ENCODE data around the gene OSBPL5.

Gene OSBPL5

GRCh38 chr11:3156282-3156660 lies 8.8 kb downstream of the OSBPL5 start:
- no peaks in the 10 kb centered on the region for H3F3A ChIP-seq (ENCODE audit: control insufficient read depth, insufficient read depth)
- H4K20me1 ChIP-seq (ENCODE audit: control insufficient read depth, insufficient read depth, low read depth, low read length) = no peaks in the 10 kb centered on the region
- no peaks in the 10 kb centered on the region for H3K27me3 ChIP-seq (ENCODE audit: control insufficient read depth, low read length)
- H3K9me3 ChIP-seq (ENCODE audit: control insufficient read depth, insufficient read depth, low read length) = no peaks in the 10 kb centered on the region
- no peak overlapping the region for H3K27ac ChIP-seq (ENCODE audit: low read depth, low read length)
- no peak overlapping the region for H3K4me3 ChIP-seq (ENCODE audit: low read length)
- TF ChIP-seq CTCF (IDR thresholded peaks at IDR 0.05; ENCODE audit: low read depth, low read length, poor library complexity, severe bottlenecking) (no peak), EZH2phosphoT487 (IDR thresholded peaks at IDR 0.05; ENCODE audit: borderline replicate concordance, low read length) (no peak)
- H3K9me2 ChIP-seq (replicated peaks; ENCODE audit: control insufficient read depth, low read length) = no peaks in the 10 kb centered on the region
- H3K4me2 ChIP-seq (ENCODE audit: low read length) = no peak overlapping the region
- peaks cover 8% of the 10 kb centered on the region for H3K4me1 ChIP-seq (ENCODE audit: control insufficient read depth, low read length)
- no peaks in the 10 kb centered on the region for H3K36me3 ChIP-seq (ENCODE audit: control insufficient read depth, low read length)
- no peaks in the 10 kb centered on the region for H3K79me2 ChIP-seq (ENCODE audit: control insufficient read depth, low read length)

DNA sequence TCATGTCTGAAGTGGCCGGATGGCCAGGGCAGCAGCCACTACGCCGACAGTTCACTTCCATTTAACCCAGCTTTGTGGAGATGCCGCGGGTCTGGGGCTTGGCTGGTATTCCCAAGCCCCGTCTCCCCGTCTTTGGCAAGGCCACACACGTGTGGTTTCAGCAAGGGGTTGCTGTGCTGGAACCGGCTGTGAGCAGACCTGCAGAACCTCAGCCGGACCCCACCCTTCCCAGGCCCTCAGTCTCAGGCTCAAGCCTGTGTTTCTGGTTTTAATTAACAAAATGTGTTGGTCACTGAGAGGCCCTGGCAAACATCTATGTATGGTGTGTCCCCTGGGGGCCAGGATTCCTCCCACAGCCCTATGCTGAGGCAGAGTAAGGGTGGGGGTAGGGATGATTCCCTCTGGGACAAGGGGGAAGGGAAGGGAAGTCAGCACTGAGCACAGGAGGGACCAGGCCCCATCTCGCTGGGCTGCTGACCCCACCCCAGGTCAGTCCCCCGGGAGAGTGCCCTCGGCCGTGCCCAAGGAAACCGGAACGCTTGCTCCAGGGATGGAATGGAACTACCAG lies 9.3 kb downstream of the OSBPL5 start:
- TF ChIP-seq EZH2phosphoT487 (IDR thresholded peaks at IDR 0.05; ENCODE audit: borderline replicate concordance, low read length) (no peak), CTCF (IDR thresholded peaks at IDR 0.05; ENCODE audit: low read depth, low read length, poor library complexity, severe bottlenecking) (no peak)

GRCh38 chr11:3155216-3155615 lies 9.9 kb downstream of the OSBPL5 start:
- Histone ChIP-seq H3K4me1 (ENCODE audit: control insufficient read depth, low read length) (peaks cover 8% of the 10 kb centered on the region), H3K4me2 (ENCODE audit: low read length) (no peak overlapping the region), H3K4me3 (ENCODE audit: low read length) (no peak overlapping the region), H4K20me1 (ENCODE audit: control insufficient read depth, insufficient read depth, low read depth, low read length) (no peaks in the 10 kb centered on the region), H3F3A (ENCODE audit: control insufficient read depth, insufficient read depth) (no peaks in the 10 kb centered on the region), H3K27ac (ENCODE audit: low read depth, low read length) (no peak overlapping the region), H3K36me3 (ENCODE audit: control insufficient read depth, low read length) (no peaks in the 10 kb centered on the region), H3K27me3 (ENCODE audit: control insufficient read depth, low read length) (no peaks in the 10 kb centered on the region), H3K9me2 (replicated peaks; ENCODE audit: control insufficient read depth, low read length) (no peaks in the 10 kb centered on the region), H3K9me3 (ENCODE audit: control insufficient read depth, insufficient read depth, low read length) (no peaks in the 10 kb centered on the region), H3K79me2 (ENCODE audit: control insufficient read depth, low read length) (no peaks in the 10 kb centered on the region)
- TF ChIP-seq CTCF (IDR thresholded peaks at IDR 0.05; ENCODE audit: low read depth, low read length, poor library complexity, severe bottlenecking) = no peak
- no peak for TF ChIP-seq EZH2phosphoT487 (IDR thresholded peaks at IDR 0.05; ENCODE audit: borderline replicate concordance, low read length)

More for the DNA sequence above, 9.3 kb downstream of the OSBPL5 start:
- Histone ChIP-seq H3K36me3 (ENCODE audit: control insufficient read depth, low read length) (no peaks in the 10 kb centered on the region), H3K9me3 (ENCODE audit: control insufficient read depth, insufficient read depth, low read length) (no peaks in the 10 kb centered on the region), H3F3A (ENCODE audit: control insufficient read depth, insufficient read depth) (no peaks in the 10 kb centered on the region), H3K79me2 (ENCODE audit: control insufficient read depth, low read length) (no peaks in the 10 kb centered on the region), H4K20me1 (ENCODE audit: control insufficient read depth, insufficient read depth, low read depth, low read length) (no peaks in the 10 kb centered on the region), H3K9me2 (replicated peaks; ENCODE audit: control insufficient read depth, low read length) (no peaks in the 10 kb centered on the region), H3K27ac (ENCODE audit: low read depth, low read length) (no peak overlapping the region), H3K4me2 (ENCODE audit: low read length) (no peak overlapping the region), H3K4me1 (ENCODE audit: control insufficient read depth, low read length) (peaks cover 8% of the 10 kb centered on the region), H3K27me3 (ENCODE audit: control insufficient read depth, low read length) (no peaks in the 10 kb centered on the region), H3K4me3 (ENCODE audit: low read length) (no peak overlapping the region)
